Measurements from ENCODE around the gene ZFR. TPM values are rescaled to one million over a fixed set of nuclear protein-coding genes. Genes with fewer than 3 reads are reported as not detected.

Gene ZFR
- total and polyA plus RNA-seq, 10 donors: 25.1 to 74.5 (median 51.8) TPM

DNA sequence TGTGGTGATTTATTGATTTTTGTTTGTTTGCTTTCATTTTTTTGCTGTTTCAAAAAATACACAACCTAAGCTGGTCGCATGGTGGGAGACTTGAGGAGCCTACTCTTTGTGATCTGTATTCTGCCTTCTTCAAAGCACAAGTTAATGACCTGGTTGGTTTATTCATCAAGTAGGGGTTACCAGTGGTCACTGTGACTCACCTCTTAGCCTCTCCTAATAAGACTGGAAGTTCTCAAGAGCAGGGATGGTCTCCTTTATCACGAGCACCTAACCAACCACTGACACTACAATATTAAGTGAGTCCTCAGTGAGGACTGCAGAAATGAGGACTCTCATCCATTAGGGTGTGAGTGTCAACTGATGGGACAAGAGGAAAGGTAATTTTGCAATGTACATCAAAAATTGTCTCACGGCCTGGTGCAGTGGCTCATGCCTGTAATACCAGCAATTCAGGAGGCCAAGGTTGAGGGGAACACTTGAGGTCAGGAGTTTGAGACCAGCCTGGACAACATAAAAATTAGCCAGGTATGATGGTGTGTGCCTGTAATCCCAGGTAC is 118.2 kb downstream of the ZFR start:
- Histone ChIP-seq H3K9me3 (peaks cover 0 to 26% (median 20%) of the 10 kb centered on the region in 8 donors), H3K36me3 (no peaks in the 10 kb centered on the region), H3K4me1 (peaks cover 0 to 12% (median 0%) of the 10 kb centered on the region in 6 donors), H3K27me3 (replicated peaks in 1 of 7) (no peaks in the 10 kb centered on the region), H3K27ac (no peak overlapping the region), H3K4me3 (no peak overlapping the region)
- DNase-seq: no peak
- TF ChIP-seq POLR2AphosphoS5 (IDR thresholded peaks at IDR 0.05) (no peak), POLR2A (IDR thresholded peaks at IDR 0.05) (no peak)
- TF ChIP-seq, protein P1, sequence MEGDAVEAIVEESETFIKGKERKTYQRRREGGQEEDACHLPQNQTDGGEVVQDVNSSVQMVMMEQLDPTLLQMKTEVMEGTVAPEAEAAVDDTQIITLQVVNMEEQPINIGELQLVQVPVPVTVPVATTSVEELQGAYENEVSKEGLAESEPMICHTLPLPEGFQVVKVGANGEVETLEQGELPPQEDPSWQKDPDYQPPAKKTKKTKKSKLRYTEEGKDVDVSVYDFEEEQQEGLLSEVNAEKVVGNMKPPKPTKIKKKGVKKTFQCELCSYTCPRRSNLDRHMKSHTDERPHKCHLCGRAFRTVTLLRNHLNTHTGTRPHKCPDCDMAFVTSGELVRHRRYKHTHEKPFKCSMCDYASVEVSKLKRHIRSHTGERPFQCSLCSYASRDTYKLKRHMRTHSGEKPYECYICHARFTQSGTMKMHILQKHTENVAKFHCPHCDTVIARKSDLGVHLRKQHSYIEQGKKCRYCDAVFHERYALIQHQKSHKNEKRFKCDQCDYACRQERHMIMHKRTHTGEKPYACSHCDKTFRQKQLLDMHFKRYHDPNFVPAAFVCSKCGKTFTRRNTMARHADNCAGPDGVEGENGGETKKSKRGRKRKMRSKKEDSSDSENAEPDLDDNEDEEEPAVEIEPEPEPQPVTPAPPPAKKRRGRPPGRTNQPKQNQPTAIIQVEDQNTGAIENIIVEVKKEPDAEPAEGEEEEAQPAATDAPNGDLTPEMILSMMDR (IDR thresholded peaks at IDR 0.05 in 8 of 11, conservative IDR thresholded peaks at IDR 0.05 in 3 of 11): no peak
- 91 to 97% (median 94%) methylated on average over 3 of the region's 3 CpGs for whole genome bisulfite sequencing, 5 donors
- intact Hi-C loops (cut with DNase I; ENCODE audit: low total_unique reads): no loop called here

DNA sequence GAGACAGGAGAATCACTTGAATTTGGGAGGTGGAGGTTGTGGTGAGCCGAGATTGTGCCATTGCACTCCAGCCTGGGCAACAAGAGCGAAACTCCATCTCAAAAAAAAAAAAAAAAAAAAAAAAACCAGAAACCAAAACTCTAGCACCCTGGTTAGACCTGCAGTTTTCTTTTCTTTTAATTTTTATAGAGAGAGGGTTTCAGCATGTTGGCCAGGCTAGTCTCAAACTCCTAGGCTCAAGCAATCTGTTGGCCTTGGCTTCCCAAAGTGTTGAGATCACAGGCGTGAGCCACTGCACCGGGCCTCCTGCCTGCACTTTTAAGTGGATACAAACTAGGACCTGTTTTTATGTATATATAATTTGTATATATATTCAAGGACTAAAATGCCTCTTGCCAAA is 118.9 kb downstream of the ZFR start:
- 91 to 97% (median 93%) methylated on average over 3 to 4 of the region's 4 CpGs for WGBS, 5 donors
- no peak overlapping the region for H3K27ac ChIP-seq
- H3K36me3 ChIP-seq: no peaks in the 10 kb centered on the region
- H3K4me3 ChIP-seq: no peak overlapping the region
- no peak for DNase-seq
- TF ChIP-seq POLR2AphosphoS5 (IDR thresholded peaks at IDR 0.05) (no peak), POLR2A (IDR thresholded peaks at IDR 0.05) (no peak)
- TF ChIP-seq, protein P1 (IDR thresholded peaks at IDR 0.05 in 8 of 11, conservative IDR thresholded peaks at IDR 0.05 in 3 of 11): no peak
- no peaks in the 10 kb centered on the region for H3K27me3 ChIP-seq (replicated peaks in 1 of 7)
- H3K4me1 ChIP-seq: peaks cover 0 to 12% (median 0%) of the 10 kb centered on the region in 6 donors
- peaks cover 0 to 31% (median 25%) of the 10 kb centered on the region in 8 donors for H3K9me3 ChIP-seq
- intact Hi-C loops (cut with DNase I; ENCODE audit: low total_unique reads): no loop called here

DNA sequence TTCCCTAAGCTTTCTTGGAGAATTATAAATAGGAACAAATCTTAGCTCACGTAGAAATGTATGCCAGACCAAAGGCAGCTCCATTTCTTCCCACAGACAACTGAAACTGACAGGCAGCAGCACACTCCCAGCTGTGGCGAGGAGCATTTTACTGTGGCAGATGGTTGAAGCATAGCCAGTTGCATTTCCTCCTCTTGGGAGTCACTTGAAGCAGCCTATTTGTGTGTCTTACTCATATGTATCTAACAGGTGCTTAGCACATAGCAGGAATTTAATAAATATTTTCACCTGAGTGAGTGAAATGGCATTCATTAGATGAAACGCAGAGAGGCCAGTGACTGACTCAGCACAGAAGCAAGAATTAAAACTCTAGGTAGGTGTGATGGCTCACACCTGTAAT is 119.5 kb downstream of the ZFR start:
- 53 to 71% (median 63%) methylated on average over 3 of the region's 3 CpGs for WGBS, 5 donors
- Histone ChIP-seq H3K4me1 (peaks cover 0 to 12% (median 0%) of the 10 kb centered on the region in 6 donors), H3K27ac (peak overlapping the region in 2 of 8 donors; percentile 25 to 41), H3K9me3 (peaks cover 0 to 31% (median 25%) of the 10 kb centered on the region in 8 donors), H3K36me3 (no peaks in the 10 kb centered on the region), H3K4me3 (no peak overlapping the region), H3K27me3 (replicated peaks in 1 of 7) (no peaks in the 10 kb centered on the region)
- intact Hi-C loops (cut with DNase I; ENCODE audit: low total_unique reads): no loop called here
- DNase-seq: no peak
- TF ChIP-seq POLR2A (IDR thresholded peaks at IDR 0.05): no peak
- TF ChIP-seq, protein P1 (IDR thresholded peaks at IDR 0.05 in 8 of 11, conservative IDR thresholded peaks at IDR 0.05 in 3 of 11): no peak
- TF ChIP-seq POLR2AphosphoS5 (IDR thresholded peaks at IDR 0.05): no peak

GRCh38 chr5:32323741-32324140 is 120.8 kb downstream of the ZFR start:
- no peak for DNase-seq
- WGBS, 5 donors: 78 to 92% (median 82%) methylated on average over 8 of the region's 8 CpGs
- TF ChIP-seq POLR2AphosphoS5 (IDR thresholded peaks at IDR 0.05): no peak
- no peak for TF ChIP-seq POLR2A (IDR thresholded peaks at IDR 0.05)
- TF ChIP-seq, protein P1 (IDR thresholded peaks at IDR 0.05 in 8 of 11, conservative IDR thresholded peaks at IDR 0.05 in 3 of 11): no peak
- H3K9me3 ChIP-seq: peaks cover 0 to 31% (median 25%) of the 10 kb centered on the region in 8 donors
- H3K4me1 ChIP-seq: peaks cover 0 to 6% (median 0%) of the 10 kb centered on the region in 6 donors
- no peak overlapping the region for H3K27ac ChIP-seq
- intact Hi-C loops (cut with DNase I; ENCODE audit: low total_unique reads): no loop called here
- no peaks in the 10 kb centered on the region for H3K27me3 ChIP-seq (replicated peaks in 1 of 7)
- no peak overlapping the region for H3K4me3 ChIP-seq
- no peaks in the 10 kb centered on the region for H3K36me3 ChIP-seq

Measured in spleen (tissue), 11 donors.